ENCODE data around the gene TMEM204.

Gene TMEM204

GRCh38 chr16:1503110-1503955 is 30.1 kb upstream of the TMEM204 start:
- no peak for TF ChIP-seq CTCF (conservative IDR thresholded peaks at IDR 0.05; ENCODE audit: control insufficient read depth, insufficient read depth, low read depth, low read length)
- DNase-seq (ENCODE audit: low read depth) = no peak
- no peak overlapping the region for H3K4me3 ChIP-seq (ENCODE audit: control insufficient read depth, low read depth, low read length)

GRCh38 chr16:1505073-1505844 is 28.2 kb upstream of the TMEM204 start:
- no peak for TF ChIP-seq CTCF (conservative IDR thresholded peaks at IDR 0.05; ENCODE audit: control insufficient read depth, insufficient read depth, low read depth, low read length)
- no peak overlapping the region for H3K4me3 ChIP-seq (ENCODE audit: control insufficient read depth, low read depth, low read length)
- DNase-seq (ENCODE audit: low read depth) = no peak

- DNase-seq (ENCODE audit: low read depth) = no peak
- TF ChIP-seq CTCF (conservative IDR thresholded peaks at IDR 0.05; ENCODE audit: control insufficient read depth, insufficient read depth, low read depth, low read length) = no peak
- H3K4me3 ChIP-seq (ENCODE audit: control insufficient read depth, low read depth, low read length) = no peak overlapping the region
Measured at GRCh38 chr16:1505912-1506311, 27.6 kb upstream of the TMEM204 start.

- no peak for TF ChIP-seq CTCF (conservative IDR thresholded peaks at IDR 0.05; ENCODE audit: control insufficient read depth, insufficient read depth, low read depth, low read length)
- DNase-seq (ENCODE audit: low read depth) = no peak
- H3K4me3 ChIP-seq (ENCODE audit: control insufficient read depth, low read depth, low read length) = no peak overlapping the region
Measured at GRCh38 chr16:1506494-1507213, 26.8 kb upstream of the TMEM204 start.

GRCh38 chr16:1508494-1509187 is 24.8 kb upstream of the TMEM204 start:
- DNase-seq (ENCODE audit: low read depth) = no peak
- H3K4me3 ChIP-seq (ENCODE audit: control insufficient read depth, low read depth, low read length) = no peak overlapping the region
- no peak for TF ChIP-seq CTCF (conservative IDR thresholded peaks at IDR 0.05; ENCODE audit: control insufficient read depth, insufficient read depth, low read depth, low read length)
